ENCODE measurements around the gene ADCY3.

ADCY3 gene

DNA sequence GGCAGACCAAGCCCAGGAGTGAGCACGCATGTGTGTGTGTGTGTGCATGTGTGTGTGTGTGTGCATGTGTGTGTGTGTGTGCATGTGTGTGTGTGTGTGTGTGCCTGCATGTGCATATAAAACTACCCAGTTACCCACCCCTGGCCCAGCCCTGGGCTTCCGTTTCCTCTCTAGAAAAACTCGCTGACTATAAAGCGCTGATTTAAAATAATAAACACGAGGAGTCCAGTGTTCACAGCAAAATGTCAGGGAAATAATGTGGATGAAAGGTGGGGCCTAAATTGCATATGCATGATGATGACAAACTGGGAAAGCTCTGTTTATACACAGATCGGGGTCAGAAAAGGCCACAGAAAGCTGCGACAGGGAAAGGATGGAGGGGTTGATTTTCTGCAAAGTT is 7.5 kb downstream of the ADCY3 start:
- DNase-seq, result no peak
- in situ Hi-C loops (cut with HindIII; ENCODE audit: low pct_ligation_motif_present, low pct_unique_long_range_greater_than_20kb, low sequenced_read_pairs), result no loop called here

DNA sequence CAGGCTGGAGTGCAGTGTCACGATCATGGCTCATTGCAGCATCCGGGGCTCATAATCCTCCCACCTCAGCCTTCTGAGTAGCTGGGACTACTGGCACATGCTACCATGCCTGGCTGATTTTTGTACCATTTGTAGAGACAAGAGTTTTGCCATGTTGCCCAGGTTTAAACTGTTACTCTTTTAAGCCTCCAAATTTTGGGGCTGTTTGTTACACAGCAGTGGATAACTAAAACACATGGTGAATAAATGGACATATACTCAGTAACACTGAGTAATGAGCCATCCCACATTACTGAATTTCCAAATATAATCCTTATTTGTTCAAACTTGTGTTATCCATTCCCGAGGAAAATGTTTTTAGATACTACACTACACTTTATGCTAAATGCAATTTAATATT is 9.8 kb downstream of the ADCY3 start:
- in situ Hi-C loops (cut with HindIII; ENCODE audit: low pct_ligation_motif_present, low pct_unique_long_range_greater_than_20kb, low sequenced_read_pairs), result no loop called here

DNA sequence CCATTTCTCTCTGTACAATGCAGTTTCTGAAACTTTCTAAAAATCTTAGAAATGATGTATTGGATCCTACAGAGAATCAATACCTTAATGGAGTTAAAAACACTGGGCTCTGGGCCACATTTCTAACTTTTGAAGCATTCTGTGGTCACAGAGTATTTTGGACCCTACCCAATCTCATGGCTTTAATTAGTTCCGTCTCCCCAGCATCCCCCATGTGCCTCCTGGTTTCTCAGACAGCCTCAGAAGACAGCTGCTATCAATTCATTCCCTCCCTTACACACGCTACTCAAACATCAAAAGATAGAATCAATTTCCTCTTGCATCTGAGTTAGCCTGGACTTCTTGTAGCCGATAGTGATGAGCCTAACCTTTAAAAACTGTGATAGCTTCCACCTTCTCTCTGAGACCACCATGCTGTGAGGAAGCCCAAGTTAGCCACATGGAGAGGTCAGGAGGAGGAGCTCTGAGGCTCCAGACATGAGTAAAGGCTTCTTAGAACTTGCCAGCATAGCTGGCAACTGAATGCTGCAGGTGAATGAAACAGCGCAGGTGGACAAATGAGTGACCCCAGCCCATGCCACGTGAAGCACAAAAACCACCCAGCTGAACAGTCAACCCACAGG is 10.4 kb downstream of the ADCY3 start:
- in situ Hi-C loops (cut with HindIII; ENCODE audit: low pct_ligation_motif_present, low pct_unique_long_range_greater_than_20kb, low sequenced_read_pairs), result no loop called here

More for the DNA sequence above, 9.8 kb downstream of the ADCY3 start:
- no peak for DNase-seq

DNA sequence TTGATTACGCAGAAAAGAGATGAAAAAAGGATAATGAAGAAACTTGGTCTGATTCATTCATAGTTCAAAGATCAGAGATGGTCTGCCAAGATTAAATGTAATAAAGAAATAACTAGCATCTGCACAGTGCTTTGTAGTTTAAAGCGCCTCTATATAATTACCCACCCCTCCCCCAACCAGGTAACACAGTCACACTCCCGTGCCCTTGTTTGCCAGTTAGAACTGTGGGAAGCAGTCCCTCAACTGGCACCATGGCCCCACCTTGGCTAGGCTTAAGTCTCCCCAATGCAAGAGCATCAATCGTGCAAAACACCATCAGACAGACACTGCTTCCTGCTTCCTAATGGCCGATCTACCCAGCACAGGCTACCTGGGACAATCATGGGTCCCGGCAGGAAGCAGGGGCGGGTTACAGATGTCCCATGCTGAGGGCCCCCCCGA is 11.6 kb downstream of the ADCY3 start:
- in situ Hi-C loops (cut with HindIII; ENCODE audit: low pct_ligation_motif_present, low pct_unique_long_range_greater_than_20kb, low sequenced_read_pairs), result no loop called here
- no peak for DNase-seq

More for the DNA sequence above, 10.4 kb downstream of the ADCY3 start:
- no peak for DNase-seq

DNA sequence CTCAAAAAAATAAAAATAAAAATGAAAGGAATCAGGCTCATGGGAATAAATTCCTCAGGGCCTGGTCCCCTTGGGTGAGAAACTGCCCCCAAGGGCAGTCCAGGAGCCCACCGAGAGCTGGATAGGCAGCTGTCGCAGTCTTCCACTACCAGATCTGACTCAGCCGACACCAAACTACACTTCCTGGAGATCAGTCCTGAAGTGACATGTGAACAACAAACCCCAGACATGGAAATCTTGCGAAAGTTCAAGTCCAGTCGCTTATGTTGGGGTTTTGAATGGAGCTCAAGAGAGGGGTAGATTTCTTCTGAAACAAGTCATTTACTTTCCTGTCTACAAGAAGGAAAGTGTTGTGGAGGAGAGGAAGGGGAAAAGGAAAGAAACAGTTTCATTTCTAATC is 12.9 kb downstream of the ADCY3 start:
- in situ Hi-C loops (cut with HindIII; ENCODE audit: low pct_ligation_motif_present, low pct_unique_long_range_greater_than_20kb, low sequenced_read_pairs), result no loop called here
- no peak for DNase-seq

DNA sequence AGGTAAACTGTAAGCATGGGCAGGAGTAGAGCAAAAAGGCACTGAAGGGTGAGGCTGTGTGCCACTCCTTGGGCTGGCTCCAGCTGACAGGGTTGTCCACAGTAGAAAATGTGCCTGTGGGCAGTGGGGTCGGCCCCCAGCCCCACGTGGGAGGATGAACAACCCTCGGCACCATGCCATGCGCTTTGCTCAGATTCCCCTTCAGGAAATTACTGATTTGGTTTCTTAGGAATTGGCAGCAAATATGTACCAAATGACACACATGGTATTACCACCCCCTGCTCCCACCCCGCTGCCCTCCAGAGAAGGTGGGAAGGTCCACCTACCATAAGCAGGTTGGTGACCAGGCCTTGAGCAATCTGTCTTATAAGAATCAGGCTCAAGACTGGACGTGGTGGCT is 13.6 kb downstream of the ADCY3 start:
- in situ Hi-C loops (cut with HindIII; ENCODE audit: low pct_ligation_motif_present, low pct_unique_long_range_greater_than_20kb, low sequenced_read_pairs), result no loop called here

DNA sequence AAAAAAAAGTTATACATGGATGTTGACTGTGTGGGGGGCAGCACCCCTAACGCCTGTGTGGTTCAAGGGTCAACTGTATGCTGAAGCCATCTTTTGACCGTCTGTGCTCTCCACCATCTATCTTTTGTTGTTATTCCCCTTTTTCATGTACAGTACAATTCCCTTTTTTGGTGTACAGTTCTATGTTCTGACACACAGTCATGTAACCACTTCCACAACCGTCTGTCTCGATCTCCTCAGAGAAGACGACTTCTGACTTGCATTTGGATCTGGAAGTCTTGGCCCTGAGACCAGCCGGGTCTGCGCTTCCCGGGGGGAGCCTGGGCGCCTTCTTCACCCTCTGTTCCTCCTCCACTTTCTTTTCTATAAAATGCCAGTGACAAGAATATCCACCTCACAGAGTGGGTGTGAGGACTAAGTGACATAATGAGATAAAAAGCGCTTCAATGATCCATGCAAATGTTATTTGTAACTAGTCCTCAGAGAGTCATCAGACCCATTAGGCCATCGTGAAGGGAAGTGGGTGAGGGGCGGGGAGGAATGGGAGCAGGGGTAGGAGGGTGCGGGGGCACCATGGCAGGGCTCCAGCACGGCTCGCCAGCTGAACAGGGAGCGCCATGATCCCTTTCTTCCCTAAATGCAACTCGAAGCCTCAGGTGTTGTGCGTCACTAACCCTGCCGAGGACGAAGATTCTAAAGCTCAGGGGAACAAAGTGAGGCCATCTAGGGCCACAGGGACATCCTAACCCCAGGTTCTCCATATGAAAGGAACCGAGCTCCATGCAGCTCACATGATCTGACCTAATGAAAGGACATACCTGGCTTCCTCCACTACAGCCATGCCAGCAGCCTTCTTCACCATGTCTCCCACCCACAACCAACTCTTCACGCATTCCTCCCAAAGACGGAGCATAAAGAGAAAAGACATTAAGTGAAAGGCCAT is 16.6 kb downstream of the ADCY3 start:
- DNase-seq, result no peak
- in situ Hi-C loops (cut with HindIII; ENCODE audit: low pct_ligation_motif_present, low pct_unique_long_range_greater_than_20kb, low sequenced_read_pairs), result no loop called here

More for the DNA sequence above, 13.6 kb downstream of the ADCY3 start:
- no peak for DNase-seq

DNA sequence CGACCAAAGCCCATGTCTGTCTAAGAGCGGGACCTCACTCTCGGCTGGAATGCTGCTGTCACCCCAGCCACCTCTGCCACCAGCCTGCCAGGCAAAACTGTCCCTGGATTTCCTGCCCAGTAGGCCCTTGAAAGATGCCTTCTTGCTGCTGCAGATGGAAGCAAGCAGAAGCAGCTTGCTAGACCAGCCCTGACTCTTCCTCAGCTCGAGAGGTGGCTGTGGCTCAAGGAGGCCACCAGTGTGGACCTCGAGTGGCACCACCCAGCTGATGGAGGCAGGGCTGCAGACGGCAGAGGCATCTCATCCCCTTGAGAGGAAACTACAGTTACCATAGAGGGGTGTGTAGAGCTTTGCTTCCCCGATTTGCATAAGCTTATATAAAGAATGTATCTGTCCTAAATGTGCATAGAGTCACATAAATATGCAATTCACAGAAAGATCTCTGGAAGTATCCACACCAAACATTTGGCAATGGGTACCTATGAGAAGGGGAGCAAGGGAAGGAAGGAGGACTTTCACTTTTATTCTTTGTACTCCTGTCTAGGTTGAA is 20.6 kb downstream of the ADCY3 start:
- in situ Hi-C loops (cut with HindIII; ENCODE audit: low pct_ligation_motif_present, low pct_unique_long_range_greater_than_20kb, low sequenced_read_pairs), result no loop called here
- DNase-seq, result no peak

DNA sequence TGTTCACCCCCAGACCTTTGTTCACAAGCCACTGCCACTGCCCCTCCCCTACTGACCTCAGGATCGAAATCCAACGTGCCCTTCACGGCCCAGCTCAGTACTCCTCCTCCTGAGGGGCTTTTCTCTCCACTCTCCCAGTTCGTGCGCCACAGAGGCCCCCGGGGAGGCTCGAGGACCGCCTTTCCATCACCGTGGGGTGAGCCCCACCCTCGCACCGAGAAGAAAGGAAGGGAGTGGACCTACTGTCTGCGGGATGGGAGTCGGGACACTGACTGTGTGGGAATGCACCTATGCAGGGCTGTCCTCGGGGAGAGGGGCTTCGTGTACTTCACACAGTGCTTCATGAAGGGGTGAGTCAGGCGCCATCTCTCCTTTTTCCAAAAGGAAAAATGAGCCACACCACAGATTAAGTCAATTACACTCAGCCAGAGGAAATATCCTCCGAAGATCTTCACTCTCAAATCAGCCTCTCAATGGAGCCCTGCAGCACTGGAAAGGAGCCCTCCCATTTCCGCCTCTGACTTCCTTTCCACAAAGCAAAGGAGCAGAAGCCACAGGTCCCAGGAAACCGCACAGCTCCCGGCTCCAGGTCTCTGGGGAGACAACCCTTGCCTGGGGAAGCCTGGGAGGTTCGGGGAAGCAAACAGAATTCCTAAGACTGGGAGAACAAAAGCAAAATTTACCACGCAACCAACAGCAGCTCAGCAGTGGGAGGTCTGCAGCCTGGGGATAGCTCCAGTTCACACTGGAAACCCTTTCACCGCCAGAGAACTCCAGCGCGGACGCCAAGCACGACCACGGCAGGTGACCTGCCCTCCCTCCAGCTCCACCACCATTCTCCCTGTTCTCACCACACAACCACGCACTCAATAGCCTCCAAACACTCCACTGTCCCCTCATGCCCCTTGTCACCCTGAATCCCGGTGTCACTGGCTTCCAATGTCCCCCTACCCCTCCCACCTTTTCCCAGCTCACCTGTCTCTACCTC is 21.6 kb downstream of the ADCY3 start:
- in situ Hi-C loops (cut with HindIII; ENCODE audit: low pct_ligation_motif_present, low pct_unique_long_range_greater_than_20kb, low sequenced_read_pairs), result no loop called here

DNA sequence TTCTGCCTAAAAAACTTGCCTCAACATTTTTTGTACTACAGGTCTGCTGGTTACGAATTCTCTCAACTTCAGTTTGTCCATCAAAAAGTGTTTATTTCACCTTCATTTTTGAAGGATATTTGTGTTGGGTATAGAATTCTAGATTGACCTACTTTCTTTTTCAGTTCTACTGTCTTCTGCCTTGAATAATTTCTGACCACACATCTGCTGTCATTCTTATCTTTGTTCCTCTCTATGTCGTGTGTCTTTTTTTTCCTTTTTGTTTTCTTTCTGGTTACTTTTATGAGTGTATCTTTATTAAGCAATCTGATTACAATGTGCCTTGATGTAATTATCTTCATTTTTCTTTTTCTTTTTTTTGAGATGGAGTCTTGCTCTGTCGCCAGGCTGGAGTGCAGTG is 25.3 kb downstream of the ADCY3 start:
- no peak for DNase-seq
- in situ Hi-C loops (cut with HindIII; ENCODE audit: low pct_ligation_motif_present, low pct_unique_long_range_greater_than_20kb, low sequenced_read_pairs), result no loop called here

More for the DNA sequence above, 21.6 kb downstream of the ADCY3 start:
- no peak for DNase-seq

DNA sequence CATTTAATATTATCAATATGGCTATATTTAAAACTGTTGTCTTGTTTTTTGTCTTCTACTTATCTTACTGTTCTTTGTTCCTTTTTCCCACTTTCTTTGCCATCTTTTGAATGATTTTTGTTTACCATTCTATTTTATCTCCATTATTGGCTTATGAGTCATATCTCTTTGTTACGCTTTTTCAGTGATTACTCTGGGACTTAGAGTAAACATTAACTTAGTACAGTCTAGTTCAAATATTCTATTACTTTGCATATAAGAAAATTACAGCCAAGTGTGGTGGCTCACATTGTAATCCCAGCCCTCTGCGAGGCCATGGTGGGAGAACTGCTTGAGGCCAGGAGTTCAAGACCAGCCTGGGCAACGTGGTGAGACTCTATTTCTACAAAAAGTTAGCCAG is 26.1 kb downstream of the ADCY3 start:
- in situ Hi-C loops (cut with HindIII; ENCODE audit: low pct_ligation_motif_present, low pct_unique_long_range_greater_than_20kb, low sequenced_read_pairs), result no loop called here
- no peak for DNase-seq

DNA sequence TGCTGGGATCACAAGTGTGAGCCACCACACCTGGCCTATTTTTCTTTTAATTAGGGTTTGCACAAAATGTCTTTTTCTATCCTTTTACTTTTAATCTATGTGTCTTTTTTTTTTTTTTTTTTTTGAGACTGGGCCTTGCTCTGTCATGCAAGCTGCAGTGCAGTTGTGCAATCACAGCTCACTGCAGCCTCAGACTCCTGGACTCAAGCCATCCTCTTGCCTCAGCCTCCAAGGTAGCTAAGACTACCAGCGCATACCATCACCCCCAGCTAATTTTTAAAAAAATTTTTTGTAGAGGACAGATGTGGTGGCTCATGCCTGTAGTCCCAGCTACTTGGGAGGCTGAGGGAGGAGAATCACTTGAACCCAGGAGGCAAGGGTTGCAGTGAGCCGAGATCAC is 27.1 kb downstream of the ADCY3 start:
- in situ Hi-C loops (cut with HindIII; ENCODE audit: low pct_ligation_motif_present, low pct_unique_long_range_greater_than_20kb, low sequenced_read_pairs), result no loop called here
- no peak for DNase-seq

DNA sequence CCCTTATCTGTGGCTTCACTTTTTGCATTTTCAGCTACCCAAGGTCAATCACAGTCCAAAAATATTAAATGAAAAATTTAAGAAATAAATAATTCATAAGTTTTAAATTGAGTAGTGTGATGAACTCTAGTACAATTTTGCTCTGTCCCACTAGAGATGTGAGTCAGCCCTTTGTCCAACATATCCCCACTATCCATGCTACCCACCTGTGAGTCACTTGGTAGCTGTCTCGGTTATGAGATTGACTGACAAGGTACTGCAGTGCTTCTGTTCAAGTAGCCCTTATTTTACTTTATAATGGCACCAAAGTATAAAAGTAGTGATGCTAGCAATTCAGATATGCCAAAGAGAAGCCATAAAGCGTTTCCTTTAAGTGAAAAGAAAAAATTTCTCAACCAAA is 28.8 kb downstream of the ADCY3 start:
- DNase-seq, result no peak
- in situ Hi-C loops (cut with HindIII; ENCODE audit: low pct_ligation_motif_present, low pct_unique_long_range_greater_than_20kb, low sequenced_read_pairs), result no loop called here

DNA sequence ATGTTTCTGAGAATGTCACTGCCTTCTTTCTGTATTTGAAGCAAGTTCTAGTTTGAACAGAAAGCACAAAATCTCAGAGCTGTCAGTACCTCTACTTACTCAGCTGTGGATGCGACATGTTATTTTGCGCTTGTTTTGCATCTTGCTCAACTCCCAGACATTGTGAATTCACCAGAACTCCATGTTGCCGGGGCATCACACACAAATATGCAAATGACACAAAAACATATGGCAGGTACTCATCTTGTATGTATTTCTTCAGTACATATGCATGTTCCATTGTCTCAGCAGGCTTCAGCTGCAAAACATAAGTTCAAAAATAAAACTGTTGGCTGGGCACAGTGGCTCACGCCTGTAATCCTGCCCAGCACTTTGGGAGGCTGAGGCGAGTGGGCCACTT is 30.8 kb downstream of the ADCY3 start:
- in situ Hi-C loops (cut with HindIII; ENCODE audit: low pct_ligation_motif_present, low pct_unique_long_range_greater_than_20kb, low sequenced_read_pairs), result no loop called here
- DNase-seq, result no peak

DNA sequence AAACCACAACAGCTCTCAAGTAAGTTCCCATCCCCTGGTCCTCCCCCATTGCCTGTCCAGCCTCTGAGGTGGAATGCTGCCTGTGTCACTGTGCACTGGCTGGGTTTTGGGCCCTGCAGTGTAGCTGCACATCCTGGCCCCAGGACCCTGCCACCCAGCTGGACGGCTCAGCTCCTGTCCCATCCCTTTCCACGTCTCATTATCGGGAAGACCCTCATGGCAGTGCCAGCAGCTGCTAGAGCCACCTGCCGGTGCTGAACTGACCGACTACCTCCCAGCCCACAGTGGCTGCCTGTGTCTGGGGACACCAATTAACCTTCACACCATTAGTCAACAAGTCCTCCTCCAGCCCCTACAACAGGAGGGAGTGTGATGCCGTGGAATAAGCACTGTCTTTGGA is 31.9 kb downstream of the ADCY3 start:
- DNase-seq, result no peak

DNA sequence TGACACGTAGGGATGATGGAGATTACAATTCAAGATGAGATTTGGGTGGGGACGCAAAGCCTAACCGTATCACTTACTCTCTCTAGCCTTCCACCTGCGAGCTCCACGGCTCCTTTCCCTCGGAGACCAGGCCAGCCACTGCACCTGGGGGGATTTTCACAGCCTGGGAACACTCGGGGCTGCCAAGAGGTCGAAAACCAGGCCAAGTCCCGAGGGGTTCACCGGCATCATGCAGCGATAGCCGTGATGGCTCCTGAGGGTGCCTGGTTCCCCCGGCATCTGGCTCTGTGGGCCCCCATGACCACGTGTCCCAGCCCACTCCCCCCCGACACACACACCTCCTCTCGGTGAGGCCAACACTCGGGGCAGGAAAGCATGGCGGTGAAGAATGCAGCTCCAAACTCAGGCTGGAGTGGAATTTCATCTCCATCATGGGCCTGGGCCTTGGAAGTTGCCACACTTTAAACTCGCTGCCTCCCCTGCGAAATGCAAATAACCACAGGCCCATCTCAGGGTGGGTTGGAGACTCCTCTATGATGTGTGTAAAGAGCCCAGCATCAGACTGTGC is 32.6 kb downstream of the ADCY3 start:
- DNase-seq, result no peak
- in situ Hi-C loops (cut with HindIII; ENCODE audit: low pct_ligation_motif_present, low pct_unique_long_range_greater_than_20kb, low sequenced_read_pairs), result no loop called here

More for the DNA sequence above, 31.9 kb downstream of the ADCY3 start:
- in situ Hi-C loops (cut with HindIII; ENCODE audit: low pct_ligation_motif_present, low pct_unique_long_range_greater_than_20kb, low sequenced_read_pairs), result no loop called here

DNA sequence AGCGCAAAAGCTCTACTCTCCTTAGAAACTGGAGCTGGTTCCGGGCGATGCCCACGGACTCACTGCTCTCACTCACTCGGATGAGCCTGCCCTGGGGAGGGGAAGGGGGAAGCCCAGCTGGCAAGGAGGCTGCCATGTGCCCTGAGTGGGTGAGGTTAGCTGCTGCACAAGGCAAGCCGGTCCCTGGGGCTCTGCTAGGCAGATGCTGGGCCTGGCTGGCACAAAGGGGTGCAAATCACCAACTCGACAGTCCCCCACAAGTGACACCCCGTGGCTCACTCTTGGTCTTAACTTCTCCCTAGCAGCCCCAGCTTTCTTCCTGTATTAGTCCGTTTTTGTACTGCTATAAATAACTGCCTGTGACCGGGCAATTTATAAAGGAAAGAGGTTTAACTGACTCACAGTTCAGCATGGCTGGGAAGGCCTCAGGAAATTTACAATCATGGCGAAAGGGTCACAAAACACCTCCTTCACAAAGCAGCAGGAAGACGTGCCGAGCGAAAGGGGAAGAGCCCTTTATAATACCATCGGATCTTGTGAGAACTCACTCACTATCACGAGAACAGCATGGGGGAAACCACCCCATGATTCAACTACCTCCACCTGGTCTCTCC is 33.2 kb downstream of the ADCY3 start:
- in situ Hi-C loops (cut with HindIII; ENCODE audit: low pct_ligation_motif_present, low pct_unique_long_range_greater_than_20kb, low sequenced_read_pairs), result no loop called here
- DNase-seq, result no peak

DNA sequence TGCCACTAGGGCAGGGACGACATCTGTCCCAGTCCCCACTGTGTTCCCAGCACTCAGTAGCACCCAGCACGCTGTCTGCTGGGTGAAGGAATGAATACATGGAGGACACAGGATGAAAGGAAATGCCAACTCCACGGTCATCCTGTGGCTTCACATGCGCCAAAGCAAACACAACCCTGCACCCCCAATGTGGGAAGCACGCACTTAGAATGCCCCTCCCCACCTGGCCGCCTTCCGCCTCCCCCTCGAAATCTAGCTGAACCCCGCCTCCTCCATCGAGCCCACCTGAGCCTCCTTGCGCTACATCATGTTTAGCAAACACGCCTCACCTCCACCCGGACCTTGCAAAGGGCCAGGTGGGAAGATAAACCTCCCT is 33.9 kb downstream of the ADCY3 start:
- in situ Hi-C loops (cut with HindIII; ENCODE audit: low pct_ligation_motif_present, low pct_unique_long_range_greater_than_20kb, low sequenced_read_pairs), result no loop called here
- no peak for DNase-seq
